HL-60/S4 treated with retinoic acid at 250 ng/mL for 4 days and 3 days (cell line): Measurements from ENCODE around the gene ABCC1.

Experiments used
- in situ Hi-C: fragments of 300-500 bp; cut with MboI; formaldehyde crosslinking; loops from 2 replicates; pipeline ENCODE4 v1.7.0; 2022; ENCODE audit warnings: low sequenced_read_pairs

The ABCC1 gene

GRCh38 chr16:16016388-16016964, 67.1 kb downstream of the ABCC1 start:
- in situ Hi-C loops = no loop called here

GRCh38 chr16:16017812-16018211, 68.4 kb downstream of the ABCC1 start:
- in situ Hi-C loops = no loop called here

GRCh38 chr16:16018705-16019104, 69.3 kb downstream of the ABCC1 start:
- in situ Hi-C loops = no loop called here

- in situ Hi-C loops = no loop called here
Observed at GRCh38 chr16:16019488-16019887, 70.1 kb downstream of the ABCC1 start.

- in situ Hi-C loops = no loop called here
Observed at GRCh38 chr16:16020291-16020690, 70.9 kb downstream of the ABCC1 start.

GRCh38 chr16:16021020-16021419, 71.6 kb downstream of the ABCC1 start:
- in situ Hi-C loops = no loop called here

GRCh38 chr16:16021646-16021987, 72.2 kb downstream of the ABCC1 start:
- in situ Hi-C loops = no loop called here

- in situ Hi-C loops = no loop called here
Observed at GRCh38 chr16:16021988-16022682, 72.7 kb downstream of the ABCC1 start.

- in situ Hi-C loops = no loop called here
Observed at GRCh38 chr16:16022683-16023064, 73.3 kb downstream of the ABCC1 start.

GRCh38 chr16:16025214-16025968, 76.0 kb downstream of the ABCC1 start:
- in situ Hi-C loops = no loop called here

GRCh38 chr16:16027728-16028310, 78.4 kb downstream of the ABCC1 start:
- in situ Hi-C loops = no loop called here

- in situ Hi-C loops = no loop called here
Observed at GRCh38 chr16:16028311-16028999, 79.0 kb downstream of the ABCC1 start.

GRCh38 chr16:16029431-16030011, 80.1 kb downstream of the ABCC1 start:
- in situ Hi-C loops = no loop called here

GRCh38 chr16:16030449-16030848, 81.0 kb downstream of the ABCC1 start:
- in situ Hi-C loops = no loop called here

GRCh38 chr16:16031401-16031800, 82.0 kb downstream of the ABCC1 start:
- in situ Hi-C loops = no loop called here

GRCh38 chr16:16032271-16032979, 83.0 kb downstream of the ABCC1 start:
- in situ Hi-C loops = no loop called here

- in situ Hi-C loops = no loop called here
Observed at GRCh38 chr16:16033208-16033717, 83.8 kb downstream of the ABCC1 start.

GRCh38 chr16:16036359-16036792, 87.0 kb downstream of the ABCC1 start:
- in situ Hi-C loops = no loop called here

GRCh38 chr16:16037521-16037920, 88.1 kb downstream of the ABCC1 start:
- in situ Hi-C loops = no loop called here

- in situ Hi-C loops = no loop called here
Observed at GRCh38 chr16:16037970-16038369, 88.6 kb downstream of the ABCC1 start.
